Stimulated activated naive B cell treated with anti-CD40 and anti-IgM and Interleukin-4, amounts not matched to agents 10 μg/mL and 1 μg/mL and 100 μg/mL, for 72 hours (primary cell): Measurements from ENCODE around the gene NKIRAS1.

ENCODE experiments used
- ATAC-seq, 2 donors: fragments of 150-1000 bp; cut with Tn5 transposase; replicated peaks; 2 replicates each; pipeline ENCODE4 v1.10.0; 2021; ENCODE audit warnings: moderate library complexity in 1 of 2
- DNase-seq: peaks from one replicate; pipeline ENCODE4 v3.0.0; 2021
- H3K27ac Mint-ChIP-seq: one replicate; pipeline ENCODE4 v1.8.0; 2022; ENCODE audit warnings: mild to moderate bottlenecking, mixed read lengths
- H3K27me3 Mint-ChIP-seq, 2 donors: one replicate each; pipeline ENCODE4 v1.8.0; 2022; ENCODE audit warnings: mixed read lengths in 2 of 2
- H3K36me3 Mint-ChIP-seq, 2 donors: one replicate each; pipeline ENCODE4 v1.8.0; 2022; ENCODE audit warnings: mixed read lengths in 2 of 2, mild to moderate bottlenecking in 1 of 2
- H3K4me1 Mint-ChIP-seq, 2 donors: one replicate each; pipeline ENCODE4 v1.8.0; 2022; ENCODE audit warnings: mixed read lengths in 2 of 2, mild to moderate bottlenecking in 1 of 2
- H3K4me3 Mint-ChIP-seq, 2 donors: one replicate each; pipeline ENCODE4 v1.8.0; 2022; ENCODE audit warnings: mild to moderate bottlenecking in 2 of 2, mixed read lengths in 2 of 2, moderate library complexity in 1 of 2
- H3K9me3 Mint-ChIP-seq, 2 donors: one replicate each; pipeline ENCODE4 v1.8.0; 2022; ENCODE audit warnings: mixed read lengths in 2 of 2, mild to moderate bottlenecking in 1 of 2

The NKIRAS1 gene

DNA sequence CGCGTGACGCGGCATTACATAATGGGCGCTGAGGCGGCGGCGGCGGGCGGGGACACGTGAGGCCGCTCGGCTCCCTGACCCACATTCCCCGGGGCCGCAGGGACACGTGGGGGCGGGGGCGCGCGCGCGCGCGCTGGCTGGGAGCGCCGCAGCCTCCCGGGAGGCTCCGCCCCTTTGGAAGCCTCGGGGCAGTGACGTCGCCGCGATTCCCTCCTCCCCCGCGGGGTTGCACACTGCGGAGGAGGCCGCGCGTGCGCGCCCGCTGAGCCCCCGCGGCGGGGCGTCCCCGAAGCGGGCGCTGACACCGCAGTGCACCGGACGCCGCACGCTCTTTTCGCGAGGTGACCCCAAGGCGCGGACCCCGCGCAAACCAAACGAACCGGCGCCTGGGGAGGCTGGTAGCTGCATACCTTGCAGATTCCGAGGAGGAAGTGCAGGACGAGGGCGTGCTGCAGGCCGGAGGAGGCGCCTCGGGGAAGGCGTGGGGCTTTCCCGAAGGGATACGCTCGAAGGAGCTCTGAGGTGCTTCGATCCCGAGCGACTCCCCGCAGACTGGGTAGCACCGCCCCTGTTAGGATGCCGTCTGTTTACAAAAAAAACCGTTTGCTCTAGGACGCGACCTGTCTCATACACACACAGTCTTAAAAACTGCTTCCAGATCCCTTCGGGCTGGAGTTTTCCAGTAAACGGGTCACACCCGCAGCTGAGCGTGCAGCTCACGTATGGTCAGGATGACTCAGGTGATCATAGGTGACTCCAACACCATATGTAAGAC, 29.3 kb upstream of the NKIRAS1 start:
- peaks cover 22 to 46% of the 10 kb centered on the region in 2 donors for H3K4me1 Mint-ChIP-seq

DNA sequence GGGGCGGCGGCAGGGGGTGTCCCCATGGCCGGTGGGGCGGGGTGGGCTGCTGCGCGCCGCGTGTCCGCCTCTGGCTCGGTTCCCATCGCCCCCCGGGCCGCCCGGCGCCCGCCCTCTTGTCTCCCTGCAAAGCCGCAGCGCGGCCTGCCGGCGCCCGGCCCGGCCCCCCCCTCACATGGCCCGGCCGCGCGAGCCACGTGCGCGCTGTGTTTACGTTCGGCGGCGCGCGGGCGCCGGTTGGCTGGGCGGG, 28.8 kb upstream of the NKIRAS1 start:
- Mint-ChIP-seq H3K27ac (peak overlapping the region; percentile 89), H3K27me3 (no peaks in the 10 kb centered on the region), H3K36me3 (no peaks in the 10 kb centered on the region), H3K9me3 (no peaks in the 10 kb centered on the region), H3K4me1 (peaks cover 22 to 40% of the 10 kb centered on the region in 2 donors), H3K4me3 (peak overlapping the region; percentile 85 to 92)
- ATAC-seq = no peak
- DNase-seq = no peak

More for the DNA sequence above, 29.3 kb upstream of the NKIRAS1 start:
- peak; percentile 91 for DNase-seq
- ATAC-seq = peak; percentile 81 to 85
- H3K9me3 Mint-ChIP-seq = no peaks in the 10 kb centered on the region
- H3K27me3 Mint-ChIP-seq = no peaks in the 10 kb centered on the region
- H3K27ac Mint-ChIP-seq = peak overlapping the region; percentile 95
- no peaks in the 10 kb centered on the region for H3K36me3 Mint-ChIP-seq
- peak overlapping the region; percentile 85 to 92 for H3K4me3 Mint-ChIP-seq

GRCh38 chr3:23944861-23945662, 28.3 kb upstream of the NKIRAS1 start, which contains the start of gene NR1D2:
NR1D2 (plus strand) TSS chr3:23945286; CDS start chr3:23945579, 293 bp downstream.
- peak; percentile 59 for DNase-seq
- Mint-ChIP-seq H3K9me3 (no peaks in the 10 kb centered on the region), H3K4me3 (peak within 1 kb of the TSS; percentile 87 to 92), H3K36me3 (no peaks in the 10 kb centered on the region), H3K27me3 (no peaks in the 10 kb centered on the region), H3K4me1 (peaks cover 19 to 35% of the 10 kb centered on the region in 2 donors), H3K27ac (peak within 1 kb of the TSS; percentile 95)
- ATAC-seq = peak; percentile 61 to 62

GRCh38 chr3:23944007-23944783, 27.4 kb upstream of the NKIRAS1 start:
- ATAC-seq (no peak), DNase-seq (no peak)
- Mint-ChIP-seq H3K4me3 (peak overlapping the region; percentile 87 to 92), H3K27ac (peak overlapping the region; percentile 82), H3K36me3 (no peaks in the 10 kb centered on the region), H3K4me1 (peaks cover 11 to 27% of the 10 kb centered on the region in 2 donors), H3K9me3 (no peaks in the 10 kb centered on the region), H3K27me3 (no peaks in the 10 kb centered on the region)

- no peak for DNase-seq
- no peak for ATAC-seq
- H3K4me1 Mint-ChIP-seq = peaks cover 8 to 17% of the 10 kb centered on the region in 2 donors
- H3K36me3 Mint-ChIP-seq = peaks cover 0 to 3% of the 10 kb centered on the region in 2 donors
- no peak overlapping the region for H3K27ac Mint-ChIP-seq
- peaks cover 0 to 1% of the 10 kb centered on the region in 2 donors for H3K9me3 Mint-ChIP-seq
- no peak overlapping the region for H3K4me3 Mint-ChIP-seq
- no peaks in the 10 kb centered on the region for H3K27me3 Mint-ChIP-seq
Observed at GRCh38 chr3:23942546-23942945, 25.8 kb upstream of the NKIRAS1 start.

- Mint-ChIP-seq H3K4me1 (peaks cover 5 to 12% of the 10 kb centered on the region in 2 donors), H3K27ac (no peak overlapping the region), H3K4me3 (no peak overlapping the region), H3K27me3 (peaks cover 0 to 4% of the 10 kb centered on the region in 2 donors), H3K36me3 (peaks cover 0 to 3% of the 10 kb centered on the region in 2 donors), H3K9me3 (peaks cover 0 to 1% of the 10 kb centered on the region in 2 donors)
- DNase-seq (no peak), ATAC-seq (no peak)
Observed at GRCh38 chr3:23941440-23941839, 24.6 kb upstream of the NKIRAS1 start.

- Mint-ChIP-seq H3K4me1 (peaks cover 5 to 12% of the 10 kb centered on the region in 2 donors), H3K9me3 (peaks cover 0 to 1% of the 10 kb centered on the region in 2 donors), H3K4me3 (no peak overlapping the region), H3K36me3 (peaks cover 0 to 3% of the 10 kb centered on the region in 2 donors), H3K27me3 (peaks cover 0 to 4% of the 10 kb centered on the region in 2 donors), H3K27ac (no peak overlapping the region)
- DNase-seq = no peak
- ATAC-seq = no peak
Observed at GRCh38 chr3:23940775-23941174, 24.0 kb upstream of the NKIRAS1 start.

DNA sequence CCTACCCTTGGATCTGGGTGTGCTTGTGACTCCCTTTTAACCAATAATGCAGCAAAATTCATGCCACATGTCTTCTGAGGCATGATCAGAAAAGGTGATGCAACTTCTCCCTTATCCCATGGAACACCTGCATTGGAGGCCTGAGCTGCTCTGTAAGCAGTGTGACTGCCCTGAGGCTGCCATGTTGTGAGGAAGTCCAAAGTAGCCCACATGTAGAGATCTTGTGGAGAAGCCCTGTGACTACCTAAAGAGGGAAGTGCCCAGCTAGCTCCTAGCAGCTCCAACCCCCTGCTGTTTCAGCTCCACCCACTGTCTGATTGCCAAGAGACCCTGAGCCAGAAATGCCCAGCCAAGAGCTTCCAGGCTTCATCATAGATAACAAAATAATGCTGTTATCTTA, 21.9 kb upstream of the NKIRAS1 start:
- DNase-seq (no peak), ATAC-seq (no peak)
- peaks cover 0 to under 1% of the 10 kb centered on the region in 2 donors for H3K4me1 Mint-ChIP-seq
- H3K4me3 Mint-ChIP-seq = no peak overlapping the region
- H3K27ac Mint-ChIP-seq = no peak overlapping the region
- peaks cover 0 to 1% of the 10 kb centered on the region in 2 donors for H3K9me3 Mint-ChIP-seq
- peaks cover 0 to 4% of the 10 kb centered on the region in 2 donors for H3K27me3 Mint-ChIP-seq
- peaks cover 0 to 3% of the 10 kb centered on the region in 2 donors for H3K36me3 Mint-ChIP-seq

DNA sequence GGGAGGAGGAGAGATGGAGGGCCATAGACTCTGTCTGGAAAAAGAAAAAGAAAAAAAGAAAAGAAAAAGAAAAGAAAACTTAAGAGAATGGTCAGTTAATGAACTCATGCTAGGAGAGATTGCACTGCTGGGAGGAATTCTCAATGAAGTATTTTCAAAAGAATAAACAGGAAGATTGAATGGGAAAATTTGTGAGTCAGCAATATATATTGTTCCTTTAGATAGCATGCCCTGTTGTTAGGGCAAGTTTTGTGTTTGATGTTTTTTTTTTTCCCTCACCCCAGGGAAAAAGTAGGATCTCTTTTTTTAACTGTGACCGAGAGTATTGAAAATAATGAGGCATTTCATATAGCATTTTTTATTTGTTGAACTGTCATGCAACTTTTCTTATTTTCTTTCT, 20.5 kb upstream of the NKIRAS1 start:
- Mint-ChIP-seq H3K27ac (no peak overlapping the region), H3K4me1 (no peaks in the 10 kb centered on the region), H3K36me3 (peaks cover 0 to 3% of the 10 kb centered on the region in 2 donors), H3K4me3 (no peak overlapping the region), H3K27me3 (peaks cover 0 to 4% of the 10 kb centered on the region in 2 donors), H3K9me3 (peaks cover 0 to 1% of the 10 kb centered on the region in 2 donors)
- ATAC-seq (no peak), DNase-seq (no peak)

DNA sequence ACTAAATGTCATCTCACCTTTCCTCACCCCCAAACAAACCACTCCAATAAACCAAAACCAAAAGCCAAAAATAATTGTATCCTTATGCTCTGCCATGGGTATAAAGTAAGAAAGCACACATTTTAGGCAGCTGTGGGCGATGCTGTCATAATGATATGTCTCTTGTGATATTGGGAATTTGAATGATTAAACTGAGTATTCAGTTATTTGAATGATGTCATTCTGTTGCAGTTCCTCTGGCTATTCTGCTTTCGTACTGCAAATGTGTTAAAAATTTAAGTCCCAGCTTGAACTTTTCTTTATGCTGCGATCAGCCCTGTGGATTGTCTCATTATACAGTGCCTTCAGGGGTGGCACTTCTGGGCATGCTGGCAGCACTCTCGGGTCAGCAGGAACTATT, 17.5 kb upstream of the NKIRAS1 start:
- peaks cover 1 to 3% of the 10 kb centered on the region in 2 donors for H3K36me3 Mint-ChIP-seq
- H3K9me3 Mint-ChIP-seq = peaks cover 0 to 1% of the 10 kb centered on the region in 2 donors
- DNase-seq = no peak
- peaks cover 0 to 6% of the 10 kb centered on the region in 2 donors for H3K4me1 Mint-ChIP-seq
- ATAC-seq = no peak
- H3K27ac Mint-ChIP-seq = no peak overlapping the region
- peaks cover 0 to 4% of the 10 kb centered on the region in 2 donors for H3K27me3 Mint-ChIP-seq
- no peak overlapping the region for H3K4me3 Mint-ChIP-seq

GRCh38 chr3:23932571-23932970, 15.8 kb upstream of the NKIRAS1 start:
- H3K27me3 Mint-ChIP-seq = peaks cover 0 to 4% of the 10 kb centered on the region in 2 donors
- peaks cover 0 to 6% of the 10 kb centered on the region in 2 donors for H3K4me1 Mint-ChIP-seq
- peaks cover 0 to 1% of the 10 kb centered on the region in 2 donors for H3K36me3 Mint-ChIP-seq
- H3K4me3 Mint-ChIP-seq = no peak overlapping the region
- no peak overlapping the region for H3K27ac Mint-ChIP-seq
- ATAC-seq (no peak), DNase-seq (no peak)
- no peaks in the 10 kb centered on the region for H3K9me3 Mint-ChIP-seq

DNA sequence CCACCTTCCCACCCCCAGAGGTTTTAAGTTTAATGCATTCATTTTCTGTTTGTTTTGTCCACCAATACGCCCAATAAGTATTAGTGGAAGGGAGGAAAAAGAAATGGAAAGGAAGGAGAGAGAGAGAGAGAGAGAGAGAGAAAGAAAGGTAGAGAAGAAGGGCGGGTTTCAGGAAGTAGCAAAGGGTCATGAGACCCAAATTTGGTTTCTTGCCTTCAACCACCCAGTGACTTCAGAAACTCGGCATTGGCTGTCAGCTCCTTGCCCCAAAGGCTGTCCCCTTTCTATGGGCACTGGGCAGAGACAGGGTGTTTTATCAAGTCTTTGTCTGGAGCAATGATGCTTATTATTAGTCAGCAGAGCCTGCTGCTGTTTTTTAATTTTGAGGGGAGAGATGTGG, 14.8 kb upstream of the NKIRAS1 start:
- Mint-ChIP-seq H3K27me3 (no peaks in the 10 kb centered on the region), H3K4me1 (peaks cover 0 to 6% of the 10 kb centered on the region in 2 donors), H3K4me3 (no peak overlapping the region), H3K36me3 (peaks cover 0 to 1% of the 10 kb centered on the region in 2 donors), H3K9me3 (no peaks in the 10 kb centered on the region), H3K27ac (no peak overlapping the region)
- no peak for ATAC-seq
- DNase-seq = no peak

DNA sequence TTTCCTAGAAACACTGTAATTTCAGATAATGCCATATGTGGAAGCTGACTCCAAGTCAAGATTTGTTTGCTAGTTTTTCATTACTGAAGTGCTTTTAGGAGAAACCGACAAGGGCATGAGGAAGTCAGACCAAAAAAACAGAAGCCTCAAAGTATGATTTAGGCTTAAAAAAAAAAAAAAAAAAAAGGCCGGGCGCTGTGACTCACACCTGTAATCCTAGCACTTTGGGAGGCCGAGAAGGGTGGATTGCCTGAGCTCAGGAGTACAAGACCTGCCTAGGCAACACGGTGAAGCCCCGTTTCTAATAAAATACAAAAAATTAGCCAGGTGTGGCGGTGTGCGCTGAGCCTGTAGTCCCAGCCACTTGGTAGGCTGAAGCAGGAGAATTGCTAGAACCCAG, 11.7 kb upstream of the NKIRAS1 start:
- DNase-seq (no peak), ATAC-seq (peak; percentile 16 to 21)
- H3K4me1 Mint-ChIP-seq = peaks cover 0 to 15% of the 10 kb centered on the region in 2 donors

GRCh38 chr3:23926736-23927135, 9.9 kb upstream of the NKIRAS1 start:
- no peak for ATAC-seq
- Mint-ChIP-seq H3K4me3 (no peak overlapping the region), H3K27me3 (no peaks in the 10 kb centered on the region), H3K4me1 (peaks cover 0 to 14% of the 10 kb centered on the region in 2 donors), H3K9me3 (no peaks in the 10 kb centered on the region), H3K27ac (no peak overlapping the region), H3K36me3 (peaks cover 4% of the 10 kb centered on the region in 2 donors)
- no peak for DNase-seq

More for the DNA sequence above, 11.7 kb upstream of the NKIRAS1 start:
- Mint-ChIP-seq H3K36me3 (peaks cover 1 to 4% of the 10 kb centered on the region in 2 donors), H3K9me3 (no peaks in the 10 kb centered on the region), H3K27ac (no peak overlapping the region), H3K27me3 (no peaks in the 10 kb centered on the region), H3K4me3 (no peak overlapping the region)
